ENCODE measurements around the gene CALHM1.

- TF ChIP-seq MEIS1 (CRISPR knock-in tag; IDR thresholded peaks at IDR 0.05; ENCODE audit: borderline replicate concordance), result no peak
- no peak for TF ChIP-seq HCFC1 (IDR thresholded peaks at IDR 0.05; ENCODE audit: low read depth, low read length)
- no peak for TF ChIP-seq RAD21 (CRISPR knock-in tag; IDR thresholded peaks at IDR 0.05)
- no peak for TF ChIP-seq ATF7 (IDR thresholded peaks at IDR 0.05)
- TF ChIP-seq ATF7 (CRISPR knock-in tag; IDR thresholded peaks at IDR 0.05), result no peak
- no peak for TF ChIP-seq RNF2 (conservative IDR thresholded peaks at IDR 0.05; ENCODE audit: low read depth)
- TF ChIP-seq ZNF644 (CRISPR knock-in tag; IDR thresholded peaks at IDR 0.05; ENCODE audit: low read depth), result no peak
- TF ChIP-seq ZNF530 (CRISPR knock-in tag; IDR thresholded peaks at IDR 0.05; ENCODE audit: low read depth), result no peak
- no peak for TF ChIP-seq ZNF543 (CRISPR knock-in tag; IDR thresholded peaks at IDR 0.05)
- TF ChIP-seq ZNF639 (CRISPR knock-in tag; conservative IDR thresholded peaks at IDR 0.05), result no peak
- TF ChIP-seq HOXA7 (CRISPR knock-in tag; IDR thresholded peaks at IDR 0.05), result no peak
- no peak for TF ChIP-seq MEIS2 (CRISPR knock-in tag; IDR thresholded peaks at IDR 0.05)
- TF ChIP-seq ZNF12 (CRISPR knock-in tag; IDR thresholded peaks at IDR 0.05), result no peak
- no peak for TF ChIP-seq EHMT2 (IDR thresholded peaks at IDR 0.05; ENCODE audit: borderline replicate concordance, low read depth, low read length)
Measured at GRCh38 chr10:103497161-103497915, 38.6 kb upstream of the CALHM1 start.

Data from HepG2 (cell line).